ENCODE measurements around the gene DMD. TPM values are rescaled to one million over a fixed set of nuclear protein-coding genes. Genes with fewer than 3 reads are reported as not detected.

The DMD gene
- total and polyA plus RNA-seq, 2 donors (not counting 1 experiment from before 2014, with no cell fraction given): 5.1 to 7.2 TPM

DNA sequence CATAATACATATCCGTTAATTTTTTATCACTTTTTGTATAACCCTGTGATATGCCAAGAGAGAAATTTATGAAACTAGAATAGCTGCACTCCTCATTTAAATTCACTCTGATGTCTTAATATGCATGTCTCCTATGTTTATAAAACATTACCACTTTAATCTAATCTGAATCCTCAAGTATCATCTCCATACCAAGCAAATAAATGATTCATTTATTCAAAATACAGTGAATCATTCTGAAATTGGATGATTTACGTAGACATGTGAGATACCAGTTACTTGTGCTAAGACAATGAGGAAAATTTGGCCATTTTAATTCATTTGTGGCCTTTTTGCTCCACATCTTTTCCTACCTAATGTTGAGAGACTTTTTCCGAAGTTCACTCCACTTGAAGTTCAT is 1704.4 kb downstream of the DMD start:
- H3K27ac ChIP-seq (ENCODE audit: insufficient read depth, low read length): no peak overlapping the region
- no peak overlapping the region for H2AFZ ChIP-seq (ENCODE audit: low read length)
- H3K9ac ChIP-seq (ENCODE audit: insufficient read depth, low read length): no peak overlapping the region
- H3K27me3 ChIP-seq (ENCODE audit: control insufficient read depth, insufficient read depth, low read length): no peaks in the 10 kb centered on the region
- no peaks in the 10 kb centered on the region for H3K9me3 ChIP-seq (ENCODE audit: control insufficient read depth, insufficient read depth, low read depth, low read length)
- no peaks in the 10 kb centered on the region for H3K36me3 ChIP-seq (ENCODE audit: control insufficient read depth, insufficient read depth, low read length)
- peak in 1 of 2 donors; percentile 26 for DNase-seq (ENCODE audit: low read depth in 2 of 2)
- TF ChIP-seq EZH2 (IDR thresholded peaks at IDR 0.05; ENCODE audit: low read length, missing control alignments): no peak
- TF ChIP-seq, protein P1, sequence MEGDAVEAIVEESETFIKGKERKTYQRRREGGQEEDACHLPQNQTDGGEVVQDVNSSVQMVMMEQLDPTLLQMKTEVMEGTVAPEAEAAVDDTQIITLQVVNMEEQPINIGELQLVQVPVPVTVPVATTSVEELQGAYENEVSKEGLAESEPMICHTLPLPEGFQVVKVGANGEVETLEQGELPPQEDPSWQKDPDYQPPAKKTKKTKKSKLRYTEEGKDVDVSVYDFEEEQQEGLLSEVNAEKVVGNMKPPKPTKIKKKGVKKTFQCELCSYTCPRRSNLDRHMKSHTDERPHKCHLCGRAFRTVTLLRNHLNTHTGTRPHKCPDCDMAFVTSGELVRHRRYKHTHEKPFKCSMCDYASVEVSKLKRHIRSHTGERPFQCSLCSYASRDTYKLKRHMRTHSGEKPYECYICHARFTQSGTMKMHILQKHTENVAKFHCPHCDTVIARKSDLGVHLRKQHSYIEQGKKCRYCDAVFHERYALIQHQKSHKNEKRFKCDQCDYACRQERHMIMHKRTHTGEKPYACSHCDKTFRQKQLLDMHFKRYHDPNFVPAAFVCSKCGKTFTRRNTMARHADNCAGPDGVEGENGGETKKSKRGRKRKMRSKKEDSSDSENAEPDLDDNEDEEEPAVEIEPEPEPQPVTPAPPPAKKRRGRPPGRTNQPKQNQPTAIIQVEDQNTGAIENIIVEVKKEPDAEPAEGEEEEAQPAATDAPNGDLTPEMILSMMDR (conservative IDR thresholded peaks at IDR 0.05 in 1 of 2, IDR thresholded peaks at IDR 0.05 in 1 of 2; ENCODE audit: low read depth in 1 of 2, low read length in 2 of 2): no peak
- H3K4me3 ChIP-seq (replicated peaks in 1 of 4; ENCODE audit: control extremely low read depth in 1 of 4, insufficient read depth in 1 of 4, low read depth in 3 of 4, low read length in 4 of 4): no peak overlapping the region
- H3K4me2 ChIP-seq (ENCODE audit: extremely low read depth, insufficient read depth, low read length): no peak overlapping the region
- H4K20me1 ChIP-seq (ENCODE audit: control insufficient read depth, extremely low read depth, insufficient read depth, low read length): no peaks in the 10 kb centered on the region
- no peaks in the 10 kb centered on the region for H3K4me1 ChIP-seq (ENCODE audit: control insufficient read depth, extremely low read depth, insufficient read depth, low read length)
- no peaks in the 10 kb centered on the region for H3K79me2 ChIP-seq (ENCODE audit: control insufficient read depth, insufficient read depth, low read length)

DNA sequence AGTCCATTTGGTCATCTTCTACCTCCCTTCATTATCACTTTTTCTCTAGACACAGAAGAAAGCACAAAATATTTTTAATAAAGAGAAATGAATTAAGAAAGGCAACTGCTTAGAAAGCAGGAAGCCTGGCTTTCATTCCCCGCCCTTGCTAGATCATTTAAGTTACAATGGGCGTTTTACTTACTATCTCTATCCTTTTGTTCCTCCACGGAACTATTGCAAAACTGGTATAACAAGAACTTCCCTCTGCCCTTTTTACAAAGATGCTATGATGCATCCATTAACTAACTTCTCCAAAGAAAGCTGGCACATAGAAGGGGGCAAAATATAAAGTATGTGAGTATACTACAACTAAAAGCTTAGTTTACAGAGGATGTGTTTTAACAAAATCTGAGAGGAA is 1705.0 kb downstream of the DMD start:
- no peak overlapping the region for H2AFZ ChIP-seq (ENCODE audit: low read length)
- no peak overlapping the region for H3K4me2 ChIP-seq (ENCODE audit: extremely low read depth, insufficient read depth, low read length)
- H3K9ac ChIP-seq (ENCODE audit: insufficient read depth, low read length): no peak overlapping the region
- H3K27me3 ChIP-seq (ENCODE audit: control insufficient read depth, insufficient read depth, low read length): no peaks in the 10 kb centered on the region
- DNase-seq (ENCODE audit: low read depth in 2 of 2): no peak
- H3K27ac ChIP-seq (ENCODE audit: insufficient read depth, low read length): no peak overlapping the region
- H3K79me2 ChIP-seq (ENCODE audit: control insufficient read depth, insufficient read depth, low read length): no peaks in the 10 kb centered on the region
- no peak overlapping the region for H3K4me3 ChIP-seq (replicated peaks in 1 of 4; ENCODE audit: control extremely low read depth in 1 of 4, insufficient read depth in 1 of 4, low read depth in 3 of 4, low read length in 4 of 4)
- H4K20me1 ChIP-seq (ENCODE audit: control insufficient read depth, extremely low read depth, insufficient read depth, low read length): no peaks in the 10 kb centered on the region
- no peaks in the 10 kb centered on the region for H3K36me3 ChIP-seq (ENCODE audit: control insufficient read depth, insufficient read depth, low read length)
- no peaks in the 10 kb centered on the region for H3K9me3 ChIP-seq (ENCODE audit: control insufficient read depth, insufficient read depth, low read depth, low read length)
- no peaks in the 10 kb centered on the region for H3K4me1 ChIP-seq (ENCODE audit: control insufficient read depth, extremely low read depth, insufficient read depth, low read length)
- no peak for TF ChIP-seq EZH2 (IDR thresholded peaks at IDR 0.05; ENCODE audit: low read length, missing control alignments)
- TF ChIP-seq, protein P1 (conservative IDR thresholded peaks at IDR 0.05 in 1 of 2, IDR thresholded peaks at IDR 0.05 in 1 of 2; ENCODE audit: low read depth in 1 of 2, low read length in 2 of 2): no peak

DNA sequence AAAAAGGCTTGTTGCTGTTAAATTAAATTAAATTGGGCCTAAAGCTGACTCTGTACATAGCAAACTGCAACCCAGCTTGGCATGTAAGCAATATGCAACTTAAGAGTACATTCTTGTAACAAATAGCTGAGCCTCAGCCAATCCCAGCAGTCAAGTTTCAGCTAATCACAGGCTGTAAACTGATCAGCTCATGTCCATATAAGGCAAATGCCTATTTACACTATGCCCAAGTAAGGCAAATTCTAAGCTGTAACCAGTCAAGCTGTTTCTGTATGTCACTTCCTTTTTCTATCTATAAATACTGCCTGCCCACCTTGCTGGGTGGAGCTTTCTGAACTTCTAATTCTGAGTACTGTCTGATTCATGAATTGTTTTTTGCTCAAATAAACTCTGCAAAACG is 1710.4 kb downstream of the DMD start:
- H2AFZ ChIP-seq (ENCODE audit: low read length): no peak overlapping the region
- no peak overlapping the region for H3K27ac ChIP-seq (ENCODE audit: insufficient read depth, low read length)
- no peaks in the 10 kb centered on the region for H3K36me3 ChIP-seq (ENCODE audit: control insufficient read depth, insufficient read depth, low read length)
- no peaks in the 10 kb centered on the region for H3K79me2 ChIP-seq (ENCODE audit: control insufficient read depth, insufficient read depth, low read length)
- no peak overlapping the region for H3K4me3 ChIP-seq (replicated peaks in 1 of 4; ENCODE audit: control extremely low read depth in 1 of 4, insufficient read depth in 1 of 4, low read depth in 3 of 4, low read length in 4 of 4)
- no peak overlapping the region for H3K4me2 ChIP-seq (ENCODE audit: extremely low read depth, insufficient read depth, low read length)
- no peaks in the 10 kb centered on the region for H3K4me1 ChIP-seq (ENCODE audit: control insufficient read depth, extremely low read depth, insufficient read depth, low read length)
- H3K9ac ChIP-seq (ENCODE audit: insufficient read depth, low read length): no peak overlapping the region
- no peaks in the 10 kb centered on the region for H4K20me1 ChIP-seq (ENCODE audit: control insufficient read depth, extremely low read depth, insufficient read depth, low read length)
- H3K9me3 ChIP-seq (ENCODE audit: control insufficient read depth, insufficient read depth, low read depth, low read length): no peaks in the 10 kb centered on the region
- H3K27me3 ChIP-seq (ENCODE audit: control insufficient read depth, insufficient read depth, low read length): no peaks in the 10 kb centered on the region
- peak; percentile 51 to 78 for DNase-seq (ENCODE audit: low read depth in 2 of 2)
- TF ChIP-seq, protein P1 (conservative IDR thresholded peaks at IDR 0.05 in 1 of 2, IDR thresholded peaks at IDR 0.05 in 1 of 2; ENCODE audit: low read depth in 1 of 2, low read length in 2 of 2): no peak
- TF ChIP-seq EZH2 (IDR thresholded peaks at IDR 0.05; ENCODE audit: low read length, missing control alignments): no peak
